Measurements from ENCODE around the gene WWOX.

WWOX gene

DNA sequence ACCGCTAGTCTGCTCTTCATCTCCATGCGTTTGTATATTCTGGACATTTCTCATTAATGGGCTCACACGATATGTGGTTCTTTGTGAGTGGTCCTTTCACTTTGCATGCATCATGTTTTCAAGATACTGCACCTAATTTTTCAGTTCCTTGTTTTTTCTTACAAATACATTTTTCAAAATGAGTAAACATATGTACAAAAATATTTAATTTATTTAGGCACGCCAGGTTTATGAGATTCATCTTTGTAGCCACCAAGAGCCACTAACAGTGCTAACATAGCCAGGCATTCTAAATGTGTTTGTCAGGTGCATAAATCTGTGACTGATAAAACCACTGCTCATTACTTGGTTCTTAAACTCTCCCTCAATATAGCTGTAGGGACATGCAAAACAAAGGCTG lies 375.3 kb downstream of the WWOX start:
- no peak for DNase-seq (ENCODE audit: low read depth)

GRCh38 chr16:78476615-78477014 lies 377.2 kb downstream of the WWOX start:
- DNase-seq (ENCODE audit: low read depth): no peak

- DNase-seq (ENCODE audit: low read depth): peak; percentile 1
Measured at GRCh38 chr16:78478267-78478861, 378.9 kb downstream of the WWOX start.

- no peak for DNase-seq (ENCODE audit: low read depth)
Measured at GRCh38 chr16:78479723-78480122, 380.3 kb downstream of the WWOX start.

DNA sequence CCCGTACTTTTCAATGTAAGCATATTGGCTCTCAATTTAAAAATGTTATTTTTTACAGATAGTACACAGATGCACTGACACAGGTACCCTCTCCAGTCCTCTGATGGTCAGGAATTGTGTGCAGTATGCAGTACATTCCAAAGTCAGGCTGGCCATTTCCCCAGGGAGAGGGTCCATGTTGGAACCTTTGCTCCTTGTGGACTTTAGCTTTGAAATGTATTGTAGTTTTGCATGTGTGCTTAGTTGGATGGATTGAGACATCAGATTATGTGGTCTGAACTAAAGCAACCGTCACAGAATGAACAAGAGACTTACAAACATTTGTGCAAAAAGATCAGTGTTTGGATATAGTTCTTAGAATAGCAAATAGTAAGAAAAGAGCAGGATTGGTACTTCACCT lies 381.1 kb downstream of the WWOX start:
- DNase-seq (ENCODE audit: low read depth): no peak

GRCh38 chr16:78483124-78483992 lies 383.9 kb downstream of the WWOX start:
- DNase-seq (ENCODE audit: low read depth): no peak

DNA sequence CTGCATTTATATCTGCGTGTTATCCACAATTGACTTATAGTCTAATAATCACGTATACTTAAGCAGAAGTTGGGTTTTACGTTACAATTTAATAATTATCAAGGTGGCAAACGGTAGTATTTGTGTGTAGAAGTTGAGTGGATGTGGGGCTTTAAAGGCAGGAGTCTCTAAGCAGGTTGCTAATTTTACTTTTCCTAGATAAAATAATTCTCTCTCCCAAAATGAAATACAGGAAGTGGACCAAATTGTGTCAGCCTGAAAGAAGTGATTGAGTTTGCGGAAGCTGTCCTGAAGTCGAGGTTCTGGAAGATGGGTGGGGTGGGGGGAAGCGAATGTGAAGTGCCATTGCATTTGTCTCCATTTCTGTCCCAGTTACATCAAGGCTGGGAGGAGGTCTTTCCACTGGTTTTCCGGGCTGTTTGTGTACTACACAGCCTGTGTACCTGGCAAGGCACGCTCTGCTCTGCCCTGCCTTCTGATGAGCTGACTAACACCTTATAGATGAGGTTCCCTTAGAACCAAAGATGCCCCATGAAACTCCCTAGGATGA lies 385.1 kb downstream of the WWOX start:
- DNase-seq (ENCODE audit: low read depth): no peak

GRCh38 chr16:78485188-78485916 lies 385.9 kb downstream of the WWOX start:
- DNase-seq (ENCODE audit: low read depth): no peak

GRCh38 chr16:78485917-78486257 lies 386.4 kb downstream of the WWOX start:
- no peak for DNase-seq (ENCODE audit: low read depth)

GRCh38 chr16:78487471-78487870 lies 388.0 kb downstream of the WWOX start:
- no peak for DNase-seq (ENCODE audit: low read depth)

DNA sequence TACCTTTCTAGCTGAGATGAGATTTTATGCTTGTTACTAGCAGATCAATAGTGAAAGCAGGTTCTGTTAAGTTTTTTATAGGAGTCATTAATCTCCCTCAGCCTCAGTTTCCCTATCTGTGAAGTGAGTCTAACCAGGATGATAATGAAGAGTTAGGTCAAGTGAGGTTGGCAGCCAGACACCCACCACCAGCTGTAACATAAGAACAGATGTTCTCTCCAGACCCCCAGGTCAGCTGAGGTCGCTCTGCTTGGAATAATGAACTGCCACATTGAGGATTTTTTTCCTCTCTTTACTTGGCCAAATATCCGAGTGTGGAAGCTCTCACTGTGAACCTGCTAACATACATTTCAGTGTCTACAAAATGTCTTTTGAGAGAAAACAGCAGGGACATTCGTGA lies 389.6 kb downstream of the WWOX start:
- no peak for DNase-seq (ENCODE audit: low read depth)

DNA sequence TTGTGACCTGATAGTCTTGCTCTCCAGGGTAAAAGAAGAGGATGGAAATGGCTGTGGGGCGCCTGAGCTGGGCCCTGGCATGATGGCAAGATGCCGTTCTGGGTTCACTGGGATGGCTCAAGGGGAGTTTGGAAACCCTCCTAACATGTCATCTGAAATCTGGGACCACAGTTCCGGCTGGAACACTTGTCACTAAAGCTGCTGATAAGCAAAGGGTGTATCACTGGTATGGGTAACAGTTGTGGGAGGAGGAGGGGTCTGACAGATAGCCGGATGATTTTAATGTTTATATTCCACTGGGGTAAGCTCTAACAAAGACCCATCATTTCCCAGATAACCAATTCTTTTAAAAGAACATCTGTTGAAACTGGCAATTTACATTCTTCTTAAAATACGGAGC lies 390.2 kb downstream of the WWOX start:
- DNase-seq (ENCODE audit: low read depth): no peak

GRCh38 chr16:78490431-78490830 lies 391.0 kb downstream of the WWOX start:
- no peak for DNase-seq (ENCODE audit: low read depth)

GRCh38 chr16:78490847-78491246 lies 391.4 kb downstream of the WWOX start:
- DNase-seq (ENCODE audit: low read depth): no peak

- DNase-seq (ENCODE audit: low read depth): no peak
Measured at GRCh38 chr16:78493573-78493972, 394.1 kb downstream of the WWOX start.

- no peak for DNase-seq (ENCODE audit: low read depth)
Measured at GRCh38 chr16:78494105-78494504, 394.7 kb downstream of the WWOX start.

DNA sequence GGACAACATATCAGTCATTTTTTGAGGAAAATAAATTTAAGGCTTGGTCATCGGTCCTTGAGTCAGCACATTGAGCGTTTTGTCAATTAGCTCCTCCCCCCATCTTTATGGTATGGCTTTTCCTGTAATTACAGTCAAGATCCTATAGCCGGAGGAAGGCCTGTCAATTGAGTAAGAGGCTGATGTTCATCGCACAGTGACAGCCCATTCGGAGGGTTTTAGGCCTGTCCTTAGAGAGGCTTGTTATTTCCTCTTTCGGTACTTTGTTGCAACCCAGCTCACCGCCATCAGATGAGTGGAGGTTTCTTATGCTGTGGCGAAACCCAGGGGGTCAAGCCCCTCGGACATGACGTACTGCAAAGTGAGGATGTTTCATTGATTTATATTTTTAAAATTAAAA lies 395.2 kb downstream of the WWOX start:
- DNase-seq (ENCODE audit: low read depth): no peak

DNA sequence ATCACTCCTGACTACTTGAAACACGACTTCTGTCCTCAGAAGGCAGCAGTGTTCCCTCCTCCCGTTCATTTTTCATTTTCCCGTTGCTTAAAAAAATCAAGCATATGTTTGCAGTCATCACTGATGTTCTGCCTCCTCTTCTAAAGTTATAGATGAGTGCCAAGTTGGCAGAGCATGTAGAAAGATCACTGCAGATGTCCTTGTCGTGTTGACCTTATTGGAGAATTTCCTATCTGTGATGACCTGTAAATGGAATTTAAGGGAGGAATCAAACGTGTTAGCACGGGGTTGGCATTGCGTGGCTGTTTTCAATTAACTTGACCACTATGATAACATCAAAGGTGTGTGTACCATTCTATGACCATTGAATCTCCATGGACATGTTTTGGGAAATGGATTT lies 396.7 kb downstream of the WWOX start:
- DNase-seq (ENCODE audit: low read depth): no peak

DNA sequence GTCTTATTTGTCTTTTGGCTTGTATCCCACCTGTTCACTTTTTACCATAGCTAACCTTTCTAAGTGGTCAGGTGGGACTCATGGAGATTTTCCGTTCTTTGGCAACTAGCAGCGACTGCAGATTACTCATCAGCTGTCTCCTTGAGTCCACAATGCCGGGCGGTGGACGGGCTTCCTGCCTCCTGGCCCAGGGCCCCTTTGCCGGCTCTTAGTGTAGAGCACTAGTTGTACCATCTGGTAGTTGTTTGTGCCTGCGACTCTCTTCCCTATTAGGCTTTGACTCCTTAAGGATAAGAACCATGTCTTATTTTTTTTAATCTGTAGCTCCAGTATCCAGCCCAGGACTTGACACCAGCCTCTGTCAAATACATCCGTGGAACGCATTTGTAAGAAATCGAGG lies 399.9 kb downstream of the WWOX start:
- no peak for DNase-seq (ENCODE audit: low read depth)

DNA sequence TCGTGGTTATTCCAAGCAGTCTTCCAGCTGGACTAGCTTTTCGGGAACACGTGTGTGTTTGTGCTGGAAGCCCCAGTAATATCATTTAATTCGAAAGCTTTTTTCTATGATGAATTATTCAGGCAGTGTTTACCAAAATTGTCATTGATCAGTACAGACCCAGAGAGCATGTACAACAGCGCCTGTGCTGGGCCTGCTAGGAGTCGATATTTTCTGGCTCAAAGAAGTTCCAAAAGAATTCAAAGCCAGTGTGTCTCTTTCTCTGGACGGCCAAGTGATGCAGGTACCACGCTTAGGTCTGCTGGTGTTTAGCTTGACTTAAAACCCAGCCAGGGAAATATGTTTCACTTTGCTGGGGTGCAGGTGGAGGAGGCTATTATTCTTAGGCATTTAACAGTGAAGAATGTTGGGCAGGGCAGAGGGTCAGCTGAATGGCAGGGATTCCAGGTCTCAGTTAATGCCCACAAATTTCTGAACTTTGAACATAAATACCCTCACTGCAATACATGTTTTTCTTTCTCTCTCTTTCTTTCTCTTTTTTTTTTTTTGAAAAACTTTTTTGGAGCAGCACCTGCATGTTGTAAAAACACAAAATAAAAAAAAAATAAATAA lies 401.3 kb downstream of the WWOX start:
- no peak for DNase-seq (ENCODE audit: low read depth)

DNA sequence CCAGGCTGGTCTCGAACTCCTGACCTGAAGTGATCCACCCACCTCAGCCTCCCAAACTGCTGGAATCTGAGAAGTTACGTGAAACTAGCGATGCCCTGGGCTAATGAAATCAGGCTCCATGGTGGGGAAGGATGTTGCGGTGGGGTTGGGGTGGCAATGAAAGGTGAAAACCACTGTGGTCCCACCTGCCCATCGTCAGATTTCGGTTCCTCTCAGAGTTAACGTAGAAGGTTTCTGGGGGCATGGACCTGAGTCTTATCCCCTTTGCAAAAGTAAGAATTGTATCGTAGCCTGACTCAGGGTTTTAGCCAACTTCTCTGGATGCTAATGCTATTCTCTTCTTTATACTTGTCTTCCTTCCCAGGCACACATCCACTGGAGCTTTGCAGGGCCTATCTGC lies 402.3 kb downstream of the WWOX start:
- no peak for DNase-seq (ENCODE audit: low read depth)

- no peak for DNase-seq (ENCODE audit: low read depth)
Measured at GRCh38 chr16:78502812-78503350, 403.4 kb downstream of the WWOX start.

Data from activated T-helper 1 cell treated with Interleukin-2 at 50 U/mL for 16 hours (primary cell).